GM19239 (cell line): ENCODE results near the gene BRICD5.

Experiments used
- DNase-seq: peaks from one replicate; pipeline ENCODE4 v3.0.0; 2011; ENCODE audit warnings: low spot score; ENCODE audit not compliant: insufficient read length
- FAIRE-seq: peaks from 2 replicates; lab custom pipeline; 2011; peaks lifted over from hg19 to GRCh38; lab: Jason Lieb, UNC

The BRICD5 gene

GRCh38 chr16:2186505-2186904 lies 24.2 kb downstream of the BRICD5 start:
- FAIRE-seq, result no peak

DNA sequence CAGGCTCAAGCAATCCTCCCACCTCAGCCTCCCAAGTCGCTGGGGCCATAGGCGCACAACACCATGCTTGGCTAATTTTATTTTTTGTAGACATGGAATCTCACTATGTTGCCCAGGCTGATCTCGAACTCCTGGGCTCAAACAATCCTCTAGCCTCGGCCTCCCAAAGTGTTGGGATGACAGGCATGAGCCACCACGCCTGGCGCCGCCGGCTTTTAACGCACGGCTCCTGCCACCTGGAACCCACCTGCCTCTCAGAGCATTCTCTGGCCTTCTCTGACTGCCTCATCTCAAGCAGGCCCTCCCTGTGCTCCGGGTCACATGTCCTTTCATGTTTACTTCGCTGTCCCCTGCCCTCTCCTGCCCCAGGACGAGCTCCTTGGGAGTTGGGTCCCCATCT lies 24.6 kb downstream of the BRICD5 start:
- FAIRE-seq, result no peak
- no peak for DNase-seq

More at GRCh38 chr16:2186505-2186904, 24.2 kb downstream of the BRICD5 start:
- DNase-seq, result no peak

DNA sequence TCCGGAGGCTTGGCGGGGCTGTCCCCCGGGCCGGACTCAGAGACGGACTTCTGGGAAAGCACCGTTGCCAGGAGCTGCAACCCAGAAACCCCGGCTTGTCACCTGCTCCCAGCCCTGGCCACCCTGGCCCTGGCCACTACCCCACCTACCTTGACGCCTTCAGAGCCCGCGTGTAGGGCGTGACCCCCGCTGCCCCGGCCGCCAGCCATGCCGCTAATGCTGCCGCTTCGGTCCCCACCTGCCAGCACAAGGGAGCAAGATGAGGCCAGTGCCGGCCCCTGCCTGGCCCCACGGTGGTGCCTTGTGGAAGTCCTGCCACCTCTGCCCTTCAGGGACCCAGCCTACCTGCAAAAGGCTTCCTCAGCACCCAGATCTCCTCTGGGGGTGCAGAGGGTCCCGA lies 25.7 kb downstream of the BRICD5 start:
- DNase-seq (no peak), FAIRE-seq (no peak)

GRCh38 chr16:2184346-2184745 lies 26.3 kb downstream of the BRICD5 start:
- FAIRE-seq, result no peak
- DNase-seq, result no peak

GRCh38 chr16:2183671-2184070 lies 27.0 kb downstream of the BRICD5 start:
- DNase-seq (no peak), FAIRE-seq (no peak)

- DNase-seq, result no peak
- no peak for FAIRE-seq
Measured at GRCh38 chr16:2181952-2182351, 28.7 kb downstream of the BRICD5 start.

GRCh38 chr16:2180962-2181923 lies 29.4 kb downstream of the BRICD5 start:
- FAIRE-seq, result no peak
- no peak for DNase-seq

GRCh38 chr16:2180461-2180860 lies 30.2 kb downstream of the BRICD5 start:
- DNase-seq, result no peak
- FAIRE-seq, result no peak

DNA sequence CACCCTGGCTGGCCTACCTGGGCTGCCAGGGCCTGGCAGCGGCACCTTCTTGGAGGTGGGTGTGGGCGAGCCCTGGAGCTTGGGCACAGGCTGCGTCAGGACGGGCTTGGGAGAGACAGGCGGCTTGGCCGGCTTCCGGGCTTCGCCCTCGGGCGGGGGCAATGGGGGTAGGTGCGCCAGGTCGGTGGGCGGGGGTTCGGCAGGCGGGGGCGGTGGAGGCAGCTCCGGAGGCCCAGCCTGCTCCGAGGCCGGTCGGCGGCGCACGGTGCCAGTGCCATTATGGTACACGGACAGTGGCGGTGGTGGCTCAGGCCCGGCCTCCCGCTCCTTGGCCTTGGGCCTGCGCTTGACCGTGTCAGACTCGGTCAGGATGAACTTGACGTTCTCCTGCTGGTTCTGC lies 31.1 kb downstream of the BRICD5 start:
- FAIRE-seq (no peak), DNase-seq (no peak)

DNA sequence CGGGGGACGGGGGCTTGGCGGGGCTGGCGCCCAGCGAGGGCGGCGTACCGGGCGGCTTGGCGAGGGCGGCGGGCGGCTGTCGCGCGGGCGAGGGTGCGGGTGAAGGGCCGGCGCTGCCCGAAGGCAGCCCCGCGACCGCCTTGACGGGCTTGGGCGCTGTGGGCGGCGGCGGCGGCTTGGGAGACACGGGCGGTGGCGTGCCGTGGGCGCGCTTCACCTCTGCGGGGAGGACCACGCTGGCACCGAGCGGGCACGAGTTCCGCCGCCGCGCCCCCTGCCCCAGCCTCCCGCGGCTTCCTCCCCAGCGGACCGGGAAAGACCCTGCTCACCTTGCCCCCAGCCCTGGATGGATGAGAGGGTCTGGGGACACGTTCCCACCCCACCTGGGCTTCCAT lies 31.6 kb downstream of the BRICD5 start:
- no peak for FAIRE-seq
- DNase-seq, result no peak

GRCh38 chr16:2178321-2179106 lies 32.1 kb downstream of the BRICD5 start:
- no peak for DNase-seq
- no peak for FAIRE-seq

GRCh38 chr16:2177561-2177960 lies 33.1 kb downstream of the BRICD5 start:
- DNase-seq, result no peak
- no peak for FAIRE-seq

- DNase-seq, result no peak
- FAIRE-seq, result no peak
Measured at GRCh38 chr16:2177101-2177500, 33.6 kb downstream of the BRICD5 start.

DNA sequence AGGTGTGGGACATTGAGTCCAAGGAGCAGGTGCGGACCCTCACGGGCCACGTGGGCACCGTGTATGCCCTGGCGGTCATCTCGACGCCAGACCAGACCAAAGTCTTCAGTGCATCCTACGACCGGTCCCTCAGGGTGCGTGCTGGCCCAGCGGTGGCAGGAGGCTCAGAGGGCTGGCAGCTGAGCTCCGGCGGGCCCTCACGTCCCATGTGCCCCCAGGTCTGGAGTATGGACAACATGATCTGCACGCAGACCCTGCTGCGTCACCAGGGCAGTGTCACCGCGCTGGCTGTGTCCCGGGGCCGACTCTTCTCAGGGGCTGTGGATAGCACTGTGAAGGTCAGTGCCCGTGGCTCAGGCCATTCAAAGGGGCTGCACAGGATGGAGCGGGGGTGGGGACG lies 34.6 kb downstream of the BRICD5 start:
- no peak for FAIRE-seq
- DNase-seq, result no peak

DNA sequence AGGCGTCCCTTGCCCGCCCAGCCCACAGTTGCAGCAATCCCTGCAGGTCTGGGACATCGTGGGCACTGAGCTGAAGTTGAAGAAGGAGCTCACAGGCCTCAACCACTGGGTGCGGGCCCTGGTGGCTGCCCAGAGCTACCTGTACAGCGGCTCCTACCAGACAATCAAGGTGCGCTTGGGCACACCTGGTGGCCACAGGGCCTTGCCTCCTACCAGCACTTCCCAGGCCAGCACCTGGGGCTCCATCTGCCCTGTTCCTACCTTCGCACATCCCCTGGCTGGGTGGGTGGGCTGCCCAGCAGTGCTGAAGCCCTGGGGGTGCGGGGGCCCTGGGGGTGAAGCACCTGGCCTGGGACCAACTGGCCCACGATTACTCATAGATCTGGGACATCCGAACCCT lies 35.2 kb downstream of the BRICD5 start:
- FAIRE-seq, result no peak

DNA sequence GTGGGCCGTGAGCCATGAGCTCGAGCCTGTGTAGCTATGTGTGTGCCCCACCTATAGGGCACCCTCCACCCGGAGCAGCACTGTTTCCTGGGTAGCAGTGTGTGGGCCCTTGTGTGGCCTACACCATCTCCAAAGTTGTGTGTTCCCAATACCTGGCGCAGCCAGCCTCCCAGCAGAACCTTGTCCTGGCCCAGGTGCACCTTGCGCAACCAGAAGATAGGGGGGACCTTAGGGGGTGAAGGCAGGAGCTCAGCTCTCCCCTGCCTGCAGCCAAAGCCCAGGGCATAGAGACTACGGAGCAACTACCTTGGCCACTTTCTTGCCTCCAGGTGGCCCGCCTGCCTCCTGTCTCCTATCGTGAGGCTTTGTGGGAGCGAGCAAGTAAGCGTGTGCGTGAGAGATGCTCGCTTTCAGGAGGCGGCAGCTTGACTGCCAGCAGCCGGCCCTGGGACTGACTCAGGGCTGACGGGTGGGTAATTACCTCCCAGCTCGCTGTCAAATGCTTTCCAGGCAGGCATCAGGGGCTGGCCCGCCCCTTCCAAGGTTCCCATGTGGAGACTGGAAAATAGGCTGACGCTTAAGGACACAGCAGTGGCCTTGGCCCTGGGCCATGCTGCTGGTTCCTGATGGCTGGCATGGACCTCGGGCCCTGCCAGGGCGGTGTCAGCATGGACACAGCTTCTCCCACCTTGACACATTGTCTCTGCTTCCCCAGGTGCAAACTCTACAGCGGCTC lies 36.1 kb downstream of the BRICD5 start:
- DNase-seq (no peak), FAIRE-seq (no peak)

More for the DNA sequence above, 35.2 kb downstream of the BRICD5 start:
- DNase-seq, result no peak

- DNase-seq (no peak), FAIRE-seq (no peak)
Measured at GRCh38 chr16:2173916-2174315, 36.7 kb downstream of the BRICD5 start.

DNA sequence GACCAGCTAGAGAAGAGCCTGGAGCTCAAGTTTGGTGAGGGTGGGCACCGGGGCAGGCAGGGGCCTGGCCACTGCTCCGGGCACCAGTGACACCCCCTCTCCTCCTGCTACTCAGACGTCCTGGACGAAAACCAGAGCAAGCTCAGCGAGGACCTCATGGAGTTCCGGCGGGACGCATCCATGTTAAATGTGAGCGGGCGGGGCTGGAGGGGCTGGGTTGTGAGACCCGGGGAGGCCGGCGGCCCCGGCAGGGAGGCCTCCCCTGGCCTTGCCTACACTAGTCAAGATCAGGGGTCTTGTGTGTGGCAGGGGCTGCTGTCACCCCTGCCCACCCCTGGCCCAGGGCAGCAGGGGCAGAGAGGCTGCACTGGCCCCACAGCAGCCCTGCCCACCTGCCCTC lies 37.3 kb downstream of the BRICD5 start:
- no peak for FAIRE-seq
- no peak for DNase-seq

- FAIRE-seq (no peak), DNase-seq (no peak)
Measured at GRCh38 chr16:2172688-2173335, 37.9 kb downstream of the BRICD5 start.

- no peak for FAIRE-seq
- no peak for DNase-seq
Measured at GRCh38 chr16:2171601-2172178, 39.0 kb downstream of the BRICD5 start.
